DMS114 treated with DMSO at 0.1 percent for 48 hours (cell line): ENCODE data around the gene WNT3A.
"Not testable (repeated sequence)": the region's sequence is repeated elsewhere in the genome, so short reads cannot be mapped to it uniquely, and the experiment has no call there.

Source experiments
- DNase-seq: peaks from one replicate; lab custom pipeline; 2025; ENCODE audit not compliant: unreplicated experiment; lab: John Stamatoyannopoulos, UW

The WNT3A gene, protein sequence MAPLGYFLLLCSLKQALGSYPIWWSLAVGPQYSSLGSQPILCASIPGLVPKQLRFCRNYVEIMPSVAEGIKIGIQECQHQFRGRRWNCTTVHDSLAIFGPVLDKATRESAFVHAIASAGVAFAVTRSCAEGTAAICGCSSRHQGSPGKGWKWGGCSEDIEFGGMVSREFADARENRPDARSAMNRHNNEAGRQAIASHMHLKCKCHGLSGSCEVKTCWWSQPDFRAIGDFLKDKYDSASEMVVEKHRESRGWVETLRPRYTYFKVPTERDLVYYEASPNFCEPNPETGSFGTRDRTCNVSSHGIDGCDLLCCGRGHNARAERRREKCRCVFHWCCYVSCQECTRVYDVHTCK

DNA sequence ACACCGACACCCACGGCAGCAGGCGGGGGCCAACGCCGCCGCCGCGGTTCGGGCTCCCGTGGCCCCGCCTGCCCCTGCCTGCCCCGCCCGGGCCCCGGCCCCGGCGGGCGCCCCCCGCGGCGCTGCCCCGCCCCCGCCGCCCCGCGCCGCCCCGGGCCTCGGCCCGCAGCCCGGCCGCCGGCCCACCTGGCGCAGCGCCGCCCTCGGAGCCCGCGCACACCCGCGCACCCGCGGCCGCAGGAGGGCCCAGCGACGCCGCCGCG lies at the start of gene WNT3A:
WNT3A (plus strand) TSS at position 213 of the 263 bp plus-strand sequence. CDS start 131 bp downstream, outside the sequence.
- no peak for DNase-seq

DNA sequence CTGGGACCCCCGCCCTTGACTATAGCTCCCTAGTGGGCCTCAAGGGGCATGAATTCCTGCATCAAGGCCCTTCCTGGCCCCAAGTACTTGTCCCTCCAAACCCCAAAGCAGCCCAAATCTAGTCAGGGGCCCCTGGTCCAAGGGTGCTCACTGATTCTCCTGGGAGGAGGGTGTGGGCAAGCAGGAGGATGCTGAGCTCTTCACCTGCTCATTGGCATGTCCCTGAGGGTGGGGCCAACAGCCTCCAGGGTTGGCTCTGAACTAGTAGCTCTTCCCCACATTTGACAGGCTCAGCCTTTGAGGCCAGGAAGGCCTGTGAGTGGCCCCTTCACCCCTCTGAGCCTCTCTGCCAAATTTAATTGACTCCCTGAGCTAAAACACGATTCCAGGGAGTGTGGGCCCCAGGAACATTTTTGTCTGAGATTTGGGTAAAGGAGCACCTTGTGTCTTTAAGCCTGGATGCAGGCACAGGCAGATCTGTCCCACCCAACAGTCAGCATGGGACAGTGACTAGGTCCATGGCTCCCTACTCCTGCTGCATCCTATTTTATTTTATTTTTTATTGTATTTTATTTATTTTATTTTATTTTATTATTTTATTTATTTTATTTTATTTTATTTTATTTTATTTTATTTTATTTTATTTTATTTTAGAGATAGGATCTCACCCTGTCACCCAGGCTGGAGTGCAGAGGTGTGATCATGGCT lies 48.0 kb upstream of the WNT3A start:
- no peak for DNase-seq

DNA sequence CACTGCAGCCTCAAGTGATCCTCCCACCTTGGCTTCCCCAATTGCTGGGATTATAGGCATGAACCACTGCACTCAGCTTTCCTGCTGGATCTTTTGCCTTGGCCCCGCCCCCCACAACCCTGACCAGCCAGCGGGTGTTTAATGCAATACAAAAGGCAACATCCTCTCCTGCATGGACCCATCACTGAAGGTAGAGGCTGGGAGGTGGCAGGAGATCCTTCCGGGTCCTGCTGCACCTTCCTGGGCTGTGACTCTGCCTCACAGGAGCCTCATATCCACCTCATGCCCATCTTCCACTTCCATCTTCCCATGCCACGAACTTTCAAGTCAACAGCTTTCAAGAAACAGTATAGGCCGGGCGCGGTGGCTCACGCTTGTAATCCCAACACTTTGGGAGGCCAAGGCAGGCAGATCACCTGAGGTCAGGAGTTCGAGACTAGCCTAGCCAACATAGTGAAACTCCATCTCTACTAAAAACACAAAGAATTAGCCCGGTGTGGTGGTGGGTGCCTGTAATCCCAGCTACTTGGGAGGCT lies 47.4 kb upstream of the WNT3A start:
- no peak for DNase-seq

DNA sequence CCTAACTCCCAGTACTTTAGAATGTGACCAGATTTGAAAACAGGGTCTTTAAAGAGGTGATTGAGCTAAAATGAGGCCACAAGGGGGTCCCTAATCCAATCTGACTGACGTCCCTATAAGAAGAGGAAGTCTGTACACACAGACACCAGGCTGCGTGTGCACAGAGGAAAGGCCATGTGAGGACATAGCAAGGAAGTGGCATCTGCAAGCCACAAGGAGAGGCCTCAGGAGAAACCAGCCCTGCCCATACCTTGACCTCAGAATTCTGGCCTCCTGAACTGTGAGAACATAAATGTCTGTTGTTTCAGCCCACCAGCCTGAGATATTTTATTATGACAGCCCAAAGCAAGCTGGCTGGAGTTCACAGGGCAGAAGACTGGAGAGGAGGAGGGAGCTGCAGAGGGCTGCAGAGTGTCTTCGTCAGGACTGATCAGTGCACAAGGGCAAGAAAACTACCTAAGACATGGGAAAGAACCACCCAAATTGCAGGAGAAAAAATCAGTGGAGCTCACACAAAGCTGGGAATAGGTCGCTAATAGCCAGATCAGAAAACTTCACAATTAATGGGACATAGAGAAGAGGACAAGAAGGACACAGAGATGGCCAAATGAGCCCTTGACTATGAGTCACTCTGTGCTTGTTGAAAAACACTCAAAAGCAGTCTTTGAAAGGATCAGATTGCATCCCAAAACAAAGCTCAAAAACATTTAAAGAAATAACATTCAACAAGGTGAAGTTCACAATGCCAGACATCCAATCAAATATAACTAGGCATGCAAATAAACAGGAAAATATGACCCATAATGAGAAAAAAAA lies 44.9 kb upstream of the WNT3A start:
- DNase-seq: no peak

DNA sequence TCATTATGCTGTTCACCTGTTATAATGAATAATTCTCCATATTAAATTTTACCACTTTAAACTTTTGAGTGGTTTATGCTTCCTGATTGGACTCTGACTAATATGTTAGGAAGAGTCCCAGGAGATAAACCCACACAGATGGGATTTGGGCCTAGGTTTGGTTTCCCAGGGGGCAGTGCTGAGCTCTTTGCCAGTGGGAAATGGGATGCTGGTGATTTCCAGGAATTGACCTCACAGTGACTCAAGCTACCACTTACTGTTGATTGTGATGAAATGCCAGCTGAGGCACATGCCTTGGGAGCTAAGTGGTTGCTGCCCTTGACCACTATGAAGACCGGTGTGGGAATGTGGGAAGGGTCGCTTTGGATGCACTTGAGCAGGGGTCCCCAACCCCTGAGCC lies 40.1 kb upstream of the WNT3A start:
- not testable (repeated sequence) for DNase-seq

DNA sequence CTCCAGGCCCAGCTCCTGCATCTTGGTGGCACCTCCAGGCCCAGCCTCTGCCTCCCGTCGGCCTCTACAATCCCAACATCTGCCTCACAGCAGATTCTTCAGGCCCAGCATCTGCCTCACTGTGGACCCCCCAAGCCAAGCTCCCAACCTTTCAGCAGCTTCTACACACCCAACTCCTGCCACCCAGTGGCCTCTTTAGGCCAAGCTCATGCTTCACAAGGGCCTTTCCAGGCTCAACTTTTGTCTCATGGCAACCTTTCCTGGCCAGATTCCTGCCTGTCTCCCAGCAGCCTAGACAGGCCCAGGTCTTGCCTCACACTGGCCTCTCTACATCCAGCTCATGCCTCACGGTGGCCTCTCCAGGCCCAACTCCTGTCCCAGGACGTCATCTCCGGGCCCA lies 39.0 kb upstream of the WNT3A start:
- not testable (repeated sequence) for DNase-seq

DNA sequence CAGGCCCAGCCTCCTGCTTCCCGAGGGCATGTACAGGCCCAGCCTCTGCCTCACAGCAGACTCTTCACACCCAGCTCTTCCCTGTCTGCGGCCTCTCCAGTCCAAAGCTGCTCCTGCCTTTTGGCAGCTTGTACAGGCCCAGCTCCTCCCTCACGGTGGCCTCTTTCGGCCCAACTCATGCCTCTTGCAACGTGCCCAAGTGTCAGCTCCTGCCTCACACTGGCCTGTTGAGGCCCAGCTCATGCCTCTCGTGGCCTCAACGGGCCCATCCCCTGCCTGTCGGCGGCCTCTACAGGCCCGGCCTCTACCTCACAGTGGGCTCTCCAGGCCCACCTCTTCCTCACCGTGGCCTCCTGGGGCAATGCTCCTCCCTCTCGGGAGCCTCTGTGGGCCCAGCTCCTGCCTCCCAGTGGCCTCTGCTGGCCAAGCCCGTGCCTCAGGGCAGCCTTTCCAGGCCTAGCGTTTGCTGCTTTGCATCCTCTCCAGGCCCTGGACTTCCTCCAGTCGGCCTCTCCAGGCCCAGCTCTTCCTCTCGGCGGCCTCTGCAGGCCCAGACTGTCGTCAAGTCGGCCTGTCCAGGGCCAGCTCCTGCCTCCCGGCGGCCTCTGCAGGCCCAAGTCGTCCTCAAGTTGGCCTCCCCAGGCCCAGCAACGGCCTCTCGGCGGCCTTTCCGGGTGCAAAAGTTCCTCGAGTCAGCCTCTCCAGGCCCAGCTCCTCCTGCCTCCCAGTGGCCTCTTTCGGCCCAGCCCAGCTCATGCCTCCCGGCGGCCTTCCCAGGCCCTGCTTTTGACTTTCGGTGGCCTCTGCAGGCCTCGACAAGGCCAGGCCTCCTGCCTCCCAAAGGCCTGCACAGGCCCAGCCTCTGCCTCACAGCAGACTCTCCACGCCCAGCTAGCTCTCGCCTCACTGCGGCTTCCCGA lies 36.5 kb upstream of the WNT3A start:
- DNase-seq: not testable (repeated sequence)

DNA sequence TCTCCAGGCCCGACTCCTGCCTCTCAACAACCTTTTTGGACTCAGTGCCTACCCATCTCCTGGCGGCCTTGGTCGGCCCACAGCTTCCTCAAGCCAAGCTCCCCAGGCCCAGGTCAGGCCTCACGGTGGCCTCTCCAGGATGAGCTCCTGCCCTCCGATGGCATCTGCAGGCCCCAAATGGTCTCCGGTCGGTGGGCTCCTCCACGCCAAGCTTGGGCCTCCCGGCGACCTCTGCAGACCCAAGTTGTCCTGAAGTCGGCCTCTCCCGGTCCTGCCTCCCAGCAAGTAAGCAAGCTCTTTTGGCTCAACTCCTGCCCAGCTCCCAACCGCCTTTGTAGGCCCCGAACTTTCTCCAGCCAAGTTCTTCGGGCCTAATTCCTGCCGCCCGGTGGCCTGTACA lies 35.6 kb upstream of the WNT3A start:
- not testable (repeated sequence) for DNase-seq

DNA sequence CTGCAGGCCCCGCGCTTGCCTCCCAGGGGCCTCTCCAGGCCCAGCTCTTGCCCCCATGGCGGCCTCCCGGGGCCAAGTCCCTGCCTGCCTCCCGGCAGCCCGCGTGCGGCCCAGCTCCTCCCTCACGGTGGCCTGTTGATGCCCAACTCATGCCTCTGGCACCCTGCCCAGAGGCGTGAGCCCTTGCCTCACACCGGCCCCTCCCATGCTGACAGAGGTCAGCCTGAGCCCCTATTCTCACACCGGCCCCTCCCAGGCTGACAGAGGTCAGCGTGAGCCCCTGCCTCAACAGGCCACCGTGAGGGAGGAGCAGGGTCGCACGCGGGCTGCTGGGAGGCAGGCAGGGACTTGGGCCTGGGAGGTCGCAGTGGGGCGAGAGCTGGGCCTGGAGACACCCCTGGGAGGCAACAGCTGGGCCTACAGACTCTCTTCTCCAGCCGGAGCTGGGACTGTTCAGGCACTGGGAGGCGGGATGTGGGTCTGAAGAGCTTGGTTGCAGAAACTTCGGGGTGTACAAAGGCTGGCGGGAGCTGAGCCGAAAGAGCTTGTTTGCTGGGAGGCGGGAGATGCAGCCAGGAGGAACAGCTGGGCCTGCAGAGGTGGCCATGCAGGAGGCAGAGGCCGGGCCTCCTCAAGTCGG lies 35.0 kb upstream of the WNT3A start:
- not testable (repeated sequence) for DNase-seq

DNA sequence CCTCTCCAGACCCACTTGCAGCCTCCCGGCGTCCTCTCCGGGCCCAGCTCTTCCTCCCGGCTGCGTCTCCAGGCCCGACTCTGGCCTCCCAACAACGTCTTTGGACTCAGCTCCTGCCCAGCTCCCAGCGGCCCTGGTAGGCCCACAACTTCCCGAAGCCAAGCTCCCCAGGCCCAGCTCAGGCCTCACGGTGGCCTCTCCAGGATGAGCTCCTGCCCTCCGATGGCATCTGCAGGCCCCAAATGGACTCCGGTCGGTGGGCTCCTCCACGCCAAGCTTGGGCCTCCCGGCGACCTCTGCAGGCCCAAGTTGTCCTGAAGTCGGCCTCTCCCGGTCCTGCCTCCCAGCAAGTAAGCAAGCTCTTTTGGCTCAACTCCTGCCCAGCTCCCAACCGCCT lies 34.5 kb upstream of the WNT3A start:
- not testable (repeated sequence) for DNase-seq

DNA sequence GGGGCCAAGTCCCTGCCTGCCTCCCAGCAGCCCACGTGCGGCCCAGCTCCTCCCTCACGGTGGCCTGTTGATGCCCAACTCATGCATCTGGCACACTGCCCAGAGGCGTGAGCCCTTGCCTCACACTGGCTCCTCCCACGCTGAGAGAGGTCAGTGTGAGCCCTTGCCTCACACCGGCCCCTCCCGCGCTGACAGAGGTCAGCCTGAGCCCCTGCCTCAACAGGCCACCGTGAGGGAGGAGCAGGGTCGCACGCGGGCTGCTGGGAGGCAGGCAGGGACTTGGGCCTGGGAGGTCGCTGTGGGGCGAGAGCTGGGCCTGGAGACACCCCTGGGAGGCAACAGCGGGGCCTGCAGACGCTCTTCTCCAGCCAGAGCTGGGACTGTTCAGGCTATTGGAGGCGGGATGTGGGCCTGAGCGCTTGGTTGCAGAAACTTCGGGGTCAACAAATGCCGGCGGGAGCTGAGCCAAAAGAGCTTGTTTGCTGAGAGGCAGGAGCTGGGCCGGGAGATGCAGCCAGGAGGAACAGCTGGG lies 33.9 kb upstream of the WNT3A start:
- DNase-seq: not testable (repeated sequence)

DNA sequence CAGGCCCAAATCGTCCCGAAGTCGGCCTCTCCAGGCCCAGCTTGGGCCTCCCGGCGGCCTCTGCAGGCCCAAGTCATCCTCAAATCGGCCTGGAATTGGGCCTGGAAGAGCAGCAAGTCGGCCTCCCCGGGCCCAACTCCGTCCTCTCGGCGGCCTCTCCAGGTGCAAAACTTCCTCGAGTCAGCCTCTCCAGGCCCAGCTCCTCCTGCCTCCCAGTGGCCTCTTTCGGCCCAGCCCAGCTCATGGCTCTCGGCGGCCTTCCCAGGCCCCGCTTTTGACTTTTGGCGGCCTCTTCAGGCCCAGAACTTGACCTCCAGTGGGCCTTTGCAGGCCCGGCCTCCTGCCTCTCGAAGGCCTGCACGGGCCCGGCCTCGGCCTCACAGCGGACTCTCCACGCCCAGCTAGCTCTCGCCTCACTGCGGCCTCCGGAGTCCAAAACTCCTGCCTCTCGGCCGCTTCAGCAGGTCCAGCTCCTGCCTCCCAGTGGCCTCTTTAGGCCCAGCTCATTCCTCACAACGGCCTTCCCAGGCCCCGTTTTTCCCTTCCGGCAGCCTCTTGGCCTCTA lies 33.0 kb upstream of the WNT3A start:
- not testable (repeated sequence) for DNase-seq

DNA sequence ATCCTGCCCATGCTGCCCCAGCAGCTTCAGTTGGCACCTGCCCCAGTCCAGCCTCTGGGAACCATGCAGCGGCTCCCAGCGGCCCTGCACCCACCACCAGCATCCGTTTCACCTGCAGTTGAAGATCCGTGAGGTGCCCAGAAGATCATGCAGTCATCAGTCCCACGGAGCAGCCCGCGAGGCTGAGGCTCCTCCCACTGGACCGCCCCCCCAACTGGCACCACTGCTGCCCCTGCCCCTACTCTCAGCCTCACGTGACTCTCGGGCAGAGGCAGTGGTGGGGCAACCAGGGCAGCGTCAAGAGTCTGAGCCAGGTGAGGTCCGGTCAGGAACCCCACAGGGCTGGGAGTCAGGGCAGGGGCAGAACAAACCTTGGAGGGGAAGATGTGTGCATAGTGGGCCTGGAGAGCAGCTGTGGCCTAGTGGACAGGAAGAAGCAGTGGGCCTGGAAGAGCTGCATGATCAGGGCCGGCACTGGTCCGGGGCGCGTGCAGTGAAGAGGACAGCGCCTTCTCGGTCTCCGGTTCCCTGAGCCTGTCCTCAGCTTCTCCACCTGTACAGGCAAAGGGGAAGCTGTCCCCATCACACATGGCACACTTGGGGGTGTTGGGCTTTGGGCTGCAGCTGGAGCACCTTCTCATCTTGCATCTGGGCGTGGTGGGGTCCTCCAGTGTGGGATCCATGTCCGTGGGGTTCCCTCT lies 31.1 kb upstream of the WNT3A start:
- not testable (repeated sequence) for DNase-seq

DNA sequence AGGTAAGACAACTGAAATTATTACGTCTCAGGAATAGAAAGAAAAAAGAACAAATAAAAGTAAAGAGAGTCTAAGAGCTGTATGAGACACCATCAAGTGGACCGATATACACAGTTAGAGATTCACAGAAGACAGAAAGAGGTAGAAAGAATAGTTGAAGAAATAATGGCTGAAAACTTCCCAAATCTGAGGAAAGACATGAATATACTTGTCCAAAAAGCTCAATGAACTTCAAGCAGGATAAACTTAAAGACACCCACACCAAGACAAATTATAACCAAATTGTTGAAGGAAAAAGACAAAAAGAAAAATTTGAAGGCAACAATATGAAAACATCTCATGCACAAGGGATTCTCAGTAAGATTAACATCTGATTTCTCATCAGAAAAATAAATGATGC lies 19.6 kb upstream of the WNT3A start:
- DNase-seq: no peak

DNA sequence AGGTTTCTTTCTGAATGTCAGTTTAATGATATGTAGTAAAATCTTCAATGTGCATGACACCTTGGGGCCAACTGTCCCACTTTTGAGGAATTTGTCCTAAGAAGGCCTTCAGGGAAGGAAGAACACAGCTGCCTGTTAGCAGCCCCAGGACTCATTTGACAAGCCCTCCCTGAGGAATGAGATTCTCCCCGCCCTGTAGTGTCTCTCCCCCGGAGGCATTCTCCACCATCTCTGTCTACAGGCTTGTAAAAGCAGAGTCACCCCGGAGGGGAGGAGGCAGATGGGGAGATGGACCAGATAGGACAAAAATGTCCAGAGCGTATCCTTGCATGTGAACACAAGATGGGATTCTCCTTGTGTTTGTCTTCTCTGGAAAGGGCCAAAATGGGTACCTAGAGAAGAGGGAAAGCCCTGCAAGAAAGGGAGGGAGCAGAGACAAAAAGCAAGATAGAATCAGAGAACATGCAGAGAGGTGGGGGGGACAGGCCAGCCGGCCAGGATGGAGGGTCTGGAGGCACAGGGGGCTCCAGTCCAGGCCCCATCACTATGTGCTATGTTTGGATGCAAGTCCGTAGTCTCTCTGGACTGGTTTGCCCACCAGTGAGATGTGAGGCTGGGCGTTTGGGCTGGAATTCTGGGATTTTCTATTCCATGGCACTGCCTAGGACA lies 12.0 kb upstream of the WNT3A start:
- DNase-seq: no peak

DNA sequence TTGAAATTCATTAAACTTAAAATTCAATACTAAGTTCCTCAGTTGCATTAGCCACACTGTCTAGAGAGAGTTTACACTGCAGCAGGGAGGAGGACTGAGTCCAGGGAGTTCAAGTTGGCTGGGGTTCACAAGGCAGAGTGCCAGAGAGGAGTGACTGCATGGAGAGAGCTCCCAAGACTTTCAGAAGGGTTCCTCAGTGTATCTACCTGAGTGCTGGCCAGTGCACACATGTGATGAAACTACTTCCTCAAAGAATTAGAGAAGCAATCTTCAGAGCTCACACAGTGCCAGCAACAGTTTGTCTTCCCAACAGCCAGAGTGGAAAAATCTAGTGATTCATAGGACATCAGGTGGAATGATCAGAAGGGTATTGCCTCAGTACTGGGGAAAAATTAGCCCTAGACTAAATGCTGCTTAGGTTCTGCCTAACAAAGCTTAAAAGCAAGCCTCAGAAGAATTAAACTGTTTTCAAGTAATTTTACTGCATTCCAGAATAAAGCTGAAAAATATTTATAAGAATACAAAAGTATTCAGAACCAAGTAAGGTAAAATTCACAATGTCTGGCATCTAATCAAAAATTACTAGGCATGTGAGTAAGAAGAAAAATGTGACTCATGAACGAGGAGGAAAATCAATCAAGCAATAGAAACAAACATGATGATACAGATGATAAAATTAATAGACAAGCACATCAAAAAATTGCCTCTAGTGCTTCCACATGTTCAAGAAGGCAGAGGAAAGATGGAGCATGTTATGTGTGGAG lies 10.4 kb upstream of the WNT3A start:
- DNase-seq: no peak

DNA sequence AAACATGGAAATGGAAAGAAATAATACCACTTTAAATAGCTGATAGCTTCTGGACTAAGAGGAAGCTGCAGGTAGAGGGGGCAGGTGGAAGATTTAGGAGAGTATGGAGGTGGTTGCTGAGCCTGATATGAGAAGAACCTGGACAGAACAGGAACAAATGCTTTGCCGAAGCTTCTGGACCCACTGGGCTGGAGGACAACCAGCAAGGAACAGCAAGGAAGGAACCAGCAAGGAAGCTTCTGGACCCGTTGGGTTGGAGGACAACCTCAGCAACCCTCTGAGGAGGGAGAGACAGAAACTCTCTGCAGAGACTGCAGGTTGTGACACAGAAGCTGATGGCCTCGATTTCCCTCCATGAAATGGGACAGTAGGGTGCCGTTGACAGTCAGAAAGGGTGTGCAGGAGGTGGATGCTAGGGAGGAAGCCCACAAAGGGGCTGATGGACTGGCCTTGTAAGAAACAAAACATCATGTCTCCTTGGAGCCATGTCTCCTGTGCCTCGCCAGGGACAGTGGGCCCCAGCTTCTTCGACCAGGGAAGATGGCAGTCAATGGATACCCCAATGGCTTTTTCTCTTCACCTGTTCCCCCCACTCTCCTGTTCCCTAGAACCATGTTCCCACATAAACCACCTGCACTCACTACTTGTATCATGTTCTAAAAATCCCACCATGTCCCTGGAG lies 8.3 kb upstream of the WNT3A start:
- no peak for DNase-seq
